SJCRH30 (cell line): ENCODE results near the gene ZNF367. TPM values are rescaled to one million over a fixed set of nuclear protein-coding genes. Genes with fewer than 3 reads are reported as not detected.

ENCODE experiments used
- DNase-seq, 2 experiments: peaks; one replicate each; pipeline ENCODE4 v3.0.0-alpha.2; 2015 to 2020
- H3K27ac ChIP-seq: fragments of 250-450 bp; sonication (Bioruptor Pico); 2 replicates; pipeline ENCODE4 v1.5.1; 2020; ENCODE audit warnings: mild to moderate bottlenecking, moderate library complexity
- H3K27me3 ChIP-seq: fragments of 250-450 bp; sonication (Bioruptor Pico); 2 replicates; pipeline ENCODE4 v1.5.1; 2020; ENCODE audit warnings: mild to moderate bottlenecking, moderate library complexity
- H3K36me3 ChIP-seq: fragments of 250-450 bp; sonication (Bioruptor Pico); 2 replicates; pipeline ENCODE4 v1.5.1; 2020; ENCODE audit warnings: mild to moderate bottlenecking, moderate library complexity
- H3K4me1 ChIP-seq: fragments of 250-450 bp; sonication (Bioruptor Pico); 2 replicates; pipeline ENCODE4 v1.5.1; 2020; ENCODE audit warnings: mild to moderate bottlenecking, moderate library complexity
- H3K4me3 ChIP-seq: fragments of 250-450 bp; sonication (Bioruptor Pico); 2 replicates; pipeline ENCODE4 v1.5.1; 2020; ENCODE audit warnings: mild to moderate bottlenecking, moderate library complexity
- H3K9me3 ChIP-seq: fragments of 250-450 bp; sonication (Bioruptor Pico); replicated peaks from 2 replicates; pipeline ENCODE4 v1.5.1; 2020; ENCODE audit warnings: mild to moderate bottlenecking, moderate library complexity
- total RNA-seq: library from RNA; depleted of rRNA; stranded (reverse); fragments of >200 nt; shearing (Covaris generic); gene quantifications from 2 replicates; pipeline ENCODE4 v1.2.3, GENCODE V29; 2014

ZNF367 gene
- total RNA-seq, 1 experiment from 2014 or later: 35.5 TPM

DNA sequence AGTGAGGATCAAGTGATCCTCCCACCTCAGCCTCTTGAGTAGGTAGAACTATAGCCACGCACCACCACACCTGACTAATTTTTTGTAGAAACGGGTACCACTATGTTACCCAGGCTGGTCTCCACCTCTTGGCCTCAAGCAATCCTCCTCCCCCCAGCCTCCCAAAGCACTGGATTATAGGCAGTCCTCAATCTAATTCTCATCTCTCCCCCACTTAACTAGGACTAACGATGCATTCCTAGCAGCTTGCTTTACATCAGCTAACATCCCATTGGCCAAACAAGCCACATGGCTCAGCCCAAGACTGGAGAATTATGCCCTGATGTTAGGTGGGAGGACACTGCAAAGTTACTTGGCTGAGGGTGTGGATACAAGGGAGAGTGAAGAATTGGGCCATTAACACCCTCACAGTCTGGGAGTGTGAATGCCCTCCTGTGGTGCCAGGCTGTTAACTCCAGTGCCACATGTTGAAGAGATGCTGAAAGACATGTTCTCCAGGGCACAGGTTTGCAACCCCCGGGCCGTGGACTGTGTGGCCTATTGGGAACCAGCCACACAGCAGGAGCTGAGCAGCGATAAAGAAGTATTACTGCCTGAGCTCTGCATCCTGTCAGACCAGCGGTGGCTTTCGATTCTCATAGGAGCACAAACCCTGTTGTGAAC lies 5.3 kb upstream of the ZNF367 start:
- H3K27ac ChIP-seq: no peak overlapping the region
- DNase-seq: no peak
- H3K9me3 ChIP-seq: no peaks in the 10 kb centered on the region
- no peak overlapping the region for H3K4me3 ChIP-seq
- no peaks in the 10 kb centered on the region for H3K27me3 ChIP-seq
- no peaks in the 10 kb centered on the region for H3K36me3 ChIP-seq
- peaks cover 11% of the 10 kb centered on the region for H3K4me1 ChIP-seq

DNA sequence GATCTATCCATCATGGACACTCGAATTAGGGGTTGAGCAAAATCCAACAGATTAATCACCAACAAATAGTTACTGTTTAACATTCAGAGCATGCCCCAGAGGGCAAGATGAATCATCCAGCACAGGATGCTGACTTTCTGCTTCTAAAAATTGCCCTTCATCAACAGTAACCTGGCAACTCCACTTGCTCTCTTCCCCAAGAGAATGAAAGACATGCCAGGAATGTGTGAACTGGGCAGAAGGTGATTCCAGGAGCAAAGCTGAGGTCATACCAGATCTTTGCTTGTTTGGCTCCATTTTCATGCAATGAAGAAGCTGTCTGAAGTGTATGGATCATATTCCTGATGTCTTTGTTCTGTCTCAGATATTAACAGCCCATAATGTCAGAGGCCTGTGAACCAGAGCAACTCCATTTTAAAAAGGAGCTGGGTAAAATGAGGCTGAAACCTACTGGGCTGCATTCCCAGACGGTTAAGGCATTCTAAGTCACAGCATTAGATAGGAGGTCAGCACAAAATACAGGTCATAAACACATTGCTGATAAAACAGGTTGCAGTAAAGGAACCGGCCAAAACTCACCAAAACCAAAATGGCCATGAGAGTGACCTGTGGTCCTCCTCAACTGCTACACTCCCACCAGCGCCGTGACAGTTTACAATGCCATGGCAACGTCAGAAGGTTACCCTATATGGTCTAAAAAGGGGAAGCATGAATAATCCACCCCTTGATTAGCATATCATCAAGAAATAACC lies 2.5 kb upstream of the ZNF367 start:
- peak; percentile 64 to 68 for DNase-seq
- H3K4me3 ChIP-seq: peak overlapping the region; percentile 90
- H3K4me1 ChIP-seq: peaks cover 11% of the 10 kb centered on the region
- H3K27ac ChIP-seq: peak overlapping the region; percentile 92
- no peaks in the 10 kb centered on the region for H3K27me3 ChIP-seq
- H3K36me3 ChIP-seq: peaks cover 3% of the 10 kb centered on the region; the same call in 1 of the 2 replicates
- no peaks in the 10 kb centered on the region for H3K9me3 ChIP-seq

DNA sequence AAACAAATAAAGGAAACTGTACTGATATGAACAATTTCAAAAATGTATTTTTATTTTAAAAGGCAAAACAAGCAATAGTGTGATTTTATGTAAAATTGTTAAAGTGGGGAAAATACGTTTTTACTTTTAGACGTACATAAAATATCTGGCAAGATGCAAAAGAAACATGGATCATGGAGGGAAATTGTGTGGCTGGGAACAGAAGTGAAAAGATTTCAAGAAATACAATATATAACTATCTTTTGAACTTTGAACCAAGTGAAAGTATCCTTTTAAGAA lies 1.5 kb upstream of the ZNF367 start:
- Histone ChIP-seq H3K36me3 (peaks cover 3% of the 10 kb centered on the region; the same call in 1 of the 2 replicates), H3K4me1 (peaks cover 11% of the 10 kb centered on the region), H3K27me3 (no peaks in the 10 kb centered on the region), H3K27ac (peak overlapping the region; percentile 92), H3K9me3 (no peaks in the 10 kb centered on the region), H3K4me3 (peak overlapping the region; percentile 90)
- DNase-seq: no peak

DNA sequence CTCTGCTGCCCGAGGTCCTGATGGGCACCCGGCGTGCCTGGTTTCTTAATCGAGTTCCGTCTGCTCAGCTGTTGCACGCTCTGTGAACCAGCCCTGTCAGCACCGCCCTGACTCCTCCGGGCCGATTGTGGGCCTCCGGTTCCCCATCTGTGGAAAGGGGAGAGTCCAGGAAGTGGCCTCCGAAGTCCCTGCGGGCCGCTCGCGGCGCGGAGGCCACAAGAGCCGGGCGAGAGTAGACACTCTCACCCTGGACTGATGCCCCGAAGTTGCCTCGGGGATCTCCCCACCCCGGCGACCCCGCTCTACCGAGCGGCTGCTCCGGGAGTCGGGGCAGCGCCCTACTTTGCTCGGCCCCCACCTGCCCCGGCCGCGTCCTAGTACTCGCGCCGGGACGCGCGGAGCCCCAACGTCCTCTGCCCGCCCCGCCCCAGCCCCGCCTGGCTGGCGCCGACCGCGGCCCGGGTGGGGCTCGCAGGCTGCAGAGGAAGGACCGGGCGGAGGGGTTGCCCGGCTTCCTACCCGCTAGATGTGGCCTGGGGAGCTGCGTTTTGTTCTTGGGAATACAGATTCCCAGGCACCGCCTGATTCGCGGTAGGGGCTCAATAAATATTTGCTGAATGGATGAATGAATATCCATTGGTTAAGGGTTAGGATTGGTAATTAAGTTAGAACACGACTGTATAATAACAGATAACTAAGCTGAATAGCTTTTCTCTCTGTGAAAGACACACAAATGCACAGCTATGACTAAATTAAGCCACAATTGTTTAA lies 935 bp upstream of the ZNF367 start:
- peak; percentile 88 to 89 for DNase-seq
- Histone ChIP-seq H3K9me3 (no peaks in the 10 kb centered on the region), H3K4me1 (peaks cover 11% of the 10 kb centered on the region), H3K27ac (peak overlapping the region; percentile 92), H3K27me3 (no peaks in the 10 kb centered on the region), H3K4me3 (peak overlapping the region; percentile 90), H3K36me3 (peaks cover 4% of the 10 kb centered on the region)

DNA sequence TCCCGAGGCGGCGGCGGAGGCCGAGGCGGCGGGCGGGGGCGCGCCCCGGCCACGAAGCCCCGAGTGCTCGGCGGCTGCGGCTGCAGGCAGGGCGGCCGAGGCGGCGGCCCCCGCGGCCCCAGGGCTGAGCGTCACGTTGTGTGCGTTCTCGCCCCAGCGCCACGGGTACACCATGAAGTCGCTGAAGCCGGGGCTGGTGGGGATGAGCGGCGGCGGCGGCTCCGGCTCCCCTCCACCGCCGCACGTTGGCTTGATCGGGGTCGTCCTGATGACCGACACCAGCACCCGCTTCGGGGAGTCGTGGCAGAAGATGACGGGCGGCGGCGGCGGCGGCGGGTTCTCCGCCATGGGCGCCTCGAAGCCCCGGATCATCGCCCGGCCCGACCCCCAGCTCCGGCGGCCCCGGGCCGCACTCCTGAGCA lies 498 bp downstream of the ZNF367 start:
- Histone ChIP-seq H3K36me3 (peaks cover 5% of the 10 kb centered on the region), H3K4me3 (peak overlapping the region; percentile 90), H3K9me3 (no peaks in the 10 kb centered on the region), H3K4me1 (peaks cover 11% of the 10 kb centered on the region), H3K27ac (peak overlapping the region; percentile 92), H3K27me3 (no peaks in the 10 kb centered on the region)
- DNase-seq: peak; percentile 33 to 40

DNA sequence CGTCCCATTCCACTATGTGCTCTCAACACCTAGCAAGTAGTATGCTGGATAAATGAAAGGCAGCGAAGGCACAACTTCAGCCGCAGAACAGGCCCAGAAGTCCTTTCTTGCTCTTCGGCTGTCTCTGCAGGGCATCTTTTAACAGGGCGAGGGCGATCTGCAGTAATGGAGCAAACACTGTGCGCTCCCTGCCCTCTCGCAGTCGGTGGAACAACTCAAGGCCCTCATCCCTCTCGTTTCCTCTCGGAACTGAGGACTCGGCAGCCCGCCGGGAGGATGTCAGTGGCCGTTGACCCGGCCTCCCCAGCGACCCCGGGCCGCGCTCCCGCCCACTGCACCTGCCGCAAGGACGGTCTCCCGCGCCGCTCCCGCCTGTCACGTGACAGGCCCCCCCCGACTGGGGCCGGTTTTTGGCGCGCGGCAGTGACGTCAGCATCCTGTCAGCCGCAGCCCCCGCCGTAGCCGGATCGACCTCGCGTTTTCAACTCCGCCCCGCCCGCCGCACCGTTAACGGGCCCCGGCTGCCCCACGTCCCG lies 1.1 kb downstream of the ZNF367 start:
- H3K27ac ChIP-seq: peak overlapping the region; percentile 40
- peak overlapping the region; percentile 90 for H3K4me3 ChIP-seq
- H3K27me3 ChIP-seq: no peaks in the 10 kb centered on the region
- peaks cover 11% of the 10 kb centered on the region for H3K4me1 ChIP-seq
- H3K36me3 ChIP-seq: peaks cover 5% of the 10 kb centered on the region
- DNase-seq: peak; percentile 86 to 89
- no peaks in the 10 kb centered on the region for H3K9me3 ChIP-seq

DNA sequence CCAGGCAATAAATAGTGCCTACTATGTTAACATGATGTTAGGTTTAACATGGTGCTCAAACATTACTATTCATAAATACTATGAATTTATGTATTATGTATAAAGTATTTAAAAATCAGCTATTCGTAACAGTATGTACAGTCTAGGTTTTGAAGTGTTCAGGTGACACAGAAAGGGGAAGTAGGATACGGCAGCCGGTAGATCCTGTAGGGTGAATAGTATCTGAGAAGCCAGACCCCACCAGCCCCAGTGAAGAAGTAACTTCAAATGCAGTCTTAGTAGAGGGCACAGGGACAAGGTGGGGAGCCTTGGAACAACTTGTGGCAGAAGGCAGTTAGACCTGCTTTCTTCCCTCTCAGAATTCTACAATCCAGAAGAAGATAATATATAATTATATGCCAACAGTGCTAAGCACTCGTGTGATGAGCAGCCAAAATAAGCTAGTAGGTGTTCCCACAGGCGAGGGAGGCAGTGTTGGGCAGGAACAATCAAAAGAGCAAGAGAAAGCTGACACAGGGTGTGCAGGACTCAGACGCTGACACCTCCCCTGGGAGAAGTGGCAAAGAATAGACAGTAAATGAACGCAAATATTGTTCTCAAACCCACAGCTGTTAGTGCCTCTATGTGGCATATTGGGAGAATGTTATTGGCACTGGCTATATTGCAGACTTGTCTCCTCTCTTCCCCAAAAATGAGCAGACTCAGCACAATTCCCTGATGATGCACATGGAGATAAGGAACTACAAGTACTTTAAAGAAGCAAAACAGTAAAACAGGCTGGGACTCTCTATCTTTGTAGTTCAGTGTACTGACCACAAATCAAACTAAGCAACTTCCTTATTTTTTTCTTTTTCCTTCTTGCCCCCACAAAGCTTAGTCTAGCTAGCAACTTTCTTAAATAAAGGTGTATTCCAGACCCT lies 4.6 kb downstream of the ZNF367 start:
- peak in 1 of 2 experiments; percentile 31 for DNase-seq
- H3K27me3 ChIP-seq: no peaks in the 10 kb centered on the region
- no peaks in the 10 kb centered on the region for H3K4me1 ChIP-seq
- no peak overlapping the region for H3K4me3 ChIP-seq
- H3K9me3 ChIP-seq: no peaks in the 10 kb centered on the region
- H3K27ac ChIP-seq: no peak overlapping the region
- H3K36me3 ChIP-seq: peaks cover 15% of the 10 kb centered on the region

DNA sequence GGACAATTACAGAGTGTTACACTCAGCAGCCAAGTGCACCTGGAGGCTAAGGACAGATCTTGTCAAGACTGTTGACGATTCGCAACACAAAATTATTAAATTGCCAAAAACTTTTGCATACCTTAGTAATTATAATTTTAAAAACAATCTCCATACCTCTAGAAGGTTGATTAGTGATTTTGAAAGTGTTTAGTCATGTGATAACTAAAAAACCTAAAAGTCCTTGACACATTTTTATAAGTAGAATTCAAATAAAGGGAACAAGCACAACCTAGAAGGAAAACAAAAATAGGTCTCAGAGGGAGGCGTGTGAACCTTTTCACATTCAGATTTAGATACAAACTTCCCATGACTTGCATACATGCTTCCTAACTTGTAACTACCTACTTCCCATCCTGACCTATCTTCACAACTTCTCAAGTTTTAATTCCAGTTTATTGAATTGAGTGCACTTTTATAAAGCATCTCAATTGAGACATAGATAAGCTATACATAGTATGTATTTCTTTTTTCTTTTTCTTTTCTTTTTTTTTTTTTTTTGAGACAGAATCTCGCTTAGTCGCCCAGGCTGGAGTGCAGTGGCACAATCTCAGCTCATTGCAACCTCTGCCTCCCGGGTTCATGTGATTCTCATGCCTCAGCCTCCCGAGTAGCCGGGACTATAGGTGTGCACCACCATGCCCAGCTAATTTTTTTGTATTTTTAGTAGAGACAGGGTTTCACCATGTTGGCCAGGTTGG lies 5.8 kb downstream of the ZNF367 start:
- H3K9me3 ChIP-seq: no peaks in the 10 kb centered on the region
- H3K27ac ChIP-seq: no peak overlapping the region
- DNase-seq: no peak
- H3K4me1 ChIP-seq: no peaks in the 10 kb centered on the region
- no peaks in the 10 kb centered on the region for H3K27me3 ChIP-seq
- H3K4me3 ChIP-seq: no peak overlapping the region
- H3K36me3 ChIP-seq: peaks cover 23% of the 10 kb centered on the region

DNA sequence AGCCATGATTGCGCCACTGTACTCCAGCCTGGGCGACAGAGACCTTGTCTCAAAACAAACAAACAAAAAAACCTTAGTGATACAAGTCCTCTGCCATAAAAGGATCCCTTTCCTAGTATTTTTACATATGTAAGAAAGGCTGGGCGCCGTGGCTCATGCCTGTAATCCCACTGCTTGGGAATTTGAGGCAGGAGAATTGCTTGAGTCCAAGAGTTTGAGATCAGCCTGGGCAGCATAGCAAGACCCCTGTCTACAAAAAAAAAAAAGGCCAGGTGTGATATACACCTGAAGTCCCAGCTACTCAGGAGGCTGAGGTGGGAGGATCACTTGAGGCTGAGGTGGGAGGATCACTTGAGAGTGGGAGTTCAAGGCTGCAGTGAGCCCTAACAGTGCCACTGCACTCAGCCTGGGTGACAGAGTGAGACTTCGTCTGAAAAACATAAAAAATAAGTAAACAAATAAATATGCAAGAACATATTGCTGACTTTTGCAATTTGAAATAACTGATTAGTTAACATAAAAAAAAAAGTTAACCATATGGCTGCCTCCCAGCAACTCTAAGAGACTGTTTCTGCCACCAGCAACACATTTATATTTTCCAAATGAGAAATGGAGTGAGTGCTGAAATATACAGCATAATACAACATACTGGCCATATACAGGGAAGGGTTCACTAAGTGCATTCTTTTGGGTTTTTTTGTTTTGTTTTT lies 6.9 kb downstream of the ZNF367 start:
- peaks cover 21% of the 10 kb centered on the region for H3K36me3 ChIP-seq
- H3K27me3 ChIP-seq: no peaks in the 10 kb centered on the region
- no peak overlapping the region for H3K4me3 ChIP-seq
- no peak overlapping the region for H3K27ac ChIP-seq
- DNase-seq: no peak
- no peaks in the 10 kb centered on the region for H3K9me3 ChIP-seq
- no peaks in the 10 kb centered on the region for H3K4me1 ChIP-seq

DNA sequence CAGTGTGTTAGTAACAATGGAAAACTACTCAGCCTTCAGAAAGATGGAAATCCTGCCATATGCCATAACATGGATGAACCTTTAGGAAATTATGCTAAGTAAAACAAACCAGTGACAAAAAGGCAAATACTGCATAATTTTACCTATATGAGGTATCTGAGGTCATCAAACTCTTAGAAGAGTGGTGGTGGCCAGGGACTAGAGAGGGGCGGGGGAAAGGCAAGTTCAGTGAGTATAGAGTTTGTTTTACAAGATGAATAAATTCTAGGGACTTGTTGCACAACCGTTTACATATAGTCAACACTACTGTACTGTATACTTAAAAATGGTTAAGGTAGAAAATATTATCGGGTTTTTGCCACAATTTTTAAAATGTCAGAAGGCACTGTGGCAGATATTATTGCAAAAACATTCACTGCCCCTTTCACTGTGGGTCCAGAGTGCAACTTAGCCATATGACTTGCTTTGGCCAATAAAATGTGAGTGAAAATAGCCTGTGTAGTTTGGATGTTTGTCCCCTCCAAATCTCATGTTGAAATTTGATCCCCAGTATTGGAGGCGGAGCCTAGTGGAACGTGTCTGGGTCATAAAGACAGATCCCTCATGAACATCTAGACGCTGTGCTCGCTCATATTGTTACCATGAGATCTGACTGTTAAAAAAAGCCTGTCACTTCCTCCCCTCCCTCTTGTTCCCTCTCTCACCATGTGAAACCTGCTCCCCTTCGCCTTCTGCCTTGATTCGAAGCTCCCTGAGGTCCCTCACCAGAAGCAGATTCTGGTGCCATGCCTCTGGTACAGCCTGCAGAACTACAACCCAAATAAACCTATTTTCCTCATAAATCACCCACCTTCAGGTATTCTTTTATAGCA lies 9.5 kb downstream of the ZNF367 start:
- Histone ChIP-seq H3K4me1 (no peaks in the 10 kb centered on the region), H3K27ac (no peak overlapping the region), H3K36me3 (peaks cover 24% of the 10 kb centered on the region), H3K4me3 (no peak overlapping the region), H3K9me3 (no peaks in the 10 kb centered on the region), H3K27me3 (no peaks in the 10 kb centered on the region)
- no peak for DNase-seq

DNA sequence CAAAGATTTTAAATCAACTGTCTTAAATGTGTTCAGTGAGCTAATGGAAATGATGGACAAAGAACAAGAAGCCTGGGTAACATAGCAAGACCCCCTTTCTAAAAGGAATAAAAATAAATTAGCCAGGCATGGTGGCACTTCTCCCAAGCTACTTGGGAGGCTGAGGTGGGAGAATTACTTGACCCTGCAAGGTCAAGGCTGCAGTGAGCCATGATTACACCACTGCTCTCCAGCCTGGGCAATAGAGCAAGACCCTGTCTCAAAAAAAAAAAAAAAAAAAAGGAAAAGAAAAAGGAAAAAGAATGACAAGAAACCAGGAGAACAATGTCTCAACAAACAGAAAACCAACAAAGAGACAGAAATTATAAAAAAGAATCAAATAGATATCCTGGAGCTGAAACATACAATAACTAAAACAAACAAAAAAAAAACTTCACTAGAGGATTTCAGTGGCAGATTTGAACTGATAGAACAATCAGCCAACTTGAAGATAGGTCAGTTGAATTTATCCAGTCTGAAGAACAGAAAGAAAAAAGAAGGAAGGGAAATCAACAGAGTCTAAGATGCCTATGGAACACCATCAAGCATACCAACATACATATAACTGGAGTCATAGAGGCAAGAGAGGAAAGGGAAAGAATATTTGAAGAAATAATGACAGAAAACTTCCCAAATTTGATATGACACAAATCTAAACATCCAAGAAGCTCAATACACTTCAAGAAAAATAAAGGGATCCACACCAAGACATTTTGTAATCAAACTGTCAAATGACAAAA lies 17.8 kb downstream of the ZNF367 start:
- Histone ChIP-seq H3K27me3 (no peaks in the 10 kb centered on the region), H3K4me3 (no peak overlapping the region), H3K9me3 (no peaks in the 10 kb centered on the region; the same call in 1 of the 2 replicates), H3K36me3 (peaks cover 19% of the 10 kb centered on the region), H3K27ac (no peak overlapping the region), H3K4me1 (no peaks in the 10 kb centered on the region)
- no peak for DNase-seq

DNA sequence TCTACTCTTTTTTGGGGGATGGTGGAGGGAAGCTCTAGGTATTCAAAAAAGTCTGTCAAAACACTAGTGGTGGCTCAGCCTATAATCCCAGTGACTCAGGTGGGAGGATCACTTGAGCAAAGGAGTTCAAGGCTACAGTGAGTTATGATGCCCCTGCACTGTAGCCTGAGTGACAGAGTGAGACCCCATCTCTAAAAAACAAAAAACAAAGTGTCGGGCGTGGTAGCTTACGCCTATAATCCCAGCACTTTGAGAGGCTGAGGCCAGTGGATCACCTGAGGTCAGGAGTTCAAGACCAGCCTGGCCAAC lies 18.9 kb downstream of the ZNF367 start:
- no peaks in the 10 kb centered on the region; the same call in 1 of the 2 replicates for H3K9me3 ChIP-seq
- H3K4me3 ChIP-seq: no peak overlapping the region
- no peak for DNase-seq
- no peak overlapping the region for H3K27ac ChIP-seq
- H3K27me3 ChIP-seq: no peaks in the 10 kb centered on the region
- H3K4me1 ChIP-seq: no peaks in the 10 kb centered on the region
- H3K36me3 ChIP-seq: peaks cover 21% of the 10 kb centered on the region
